22Rv1 (cell line): ENCODE measurements around the gene ZNF581.

Experiments
- ZFX ChIP-seq: fragments of 450-650 bp; IDR thresholded peaks from 2 replicates; pipeline ENCODE4 v1.6.1; 2017; ENCODE audit warnings: antibody characterized with exemption, borderline replicate concordance
- TF ChIP-seq, protein P1 (sequence below): fragments of 450-650 bp; IDR thresholded peaks from 2 replicates; pipeline ENCODE4 v1.5.1; 2017; ENCODE audit warnings: mild to moderate bottlenecking

DNA sequence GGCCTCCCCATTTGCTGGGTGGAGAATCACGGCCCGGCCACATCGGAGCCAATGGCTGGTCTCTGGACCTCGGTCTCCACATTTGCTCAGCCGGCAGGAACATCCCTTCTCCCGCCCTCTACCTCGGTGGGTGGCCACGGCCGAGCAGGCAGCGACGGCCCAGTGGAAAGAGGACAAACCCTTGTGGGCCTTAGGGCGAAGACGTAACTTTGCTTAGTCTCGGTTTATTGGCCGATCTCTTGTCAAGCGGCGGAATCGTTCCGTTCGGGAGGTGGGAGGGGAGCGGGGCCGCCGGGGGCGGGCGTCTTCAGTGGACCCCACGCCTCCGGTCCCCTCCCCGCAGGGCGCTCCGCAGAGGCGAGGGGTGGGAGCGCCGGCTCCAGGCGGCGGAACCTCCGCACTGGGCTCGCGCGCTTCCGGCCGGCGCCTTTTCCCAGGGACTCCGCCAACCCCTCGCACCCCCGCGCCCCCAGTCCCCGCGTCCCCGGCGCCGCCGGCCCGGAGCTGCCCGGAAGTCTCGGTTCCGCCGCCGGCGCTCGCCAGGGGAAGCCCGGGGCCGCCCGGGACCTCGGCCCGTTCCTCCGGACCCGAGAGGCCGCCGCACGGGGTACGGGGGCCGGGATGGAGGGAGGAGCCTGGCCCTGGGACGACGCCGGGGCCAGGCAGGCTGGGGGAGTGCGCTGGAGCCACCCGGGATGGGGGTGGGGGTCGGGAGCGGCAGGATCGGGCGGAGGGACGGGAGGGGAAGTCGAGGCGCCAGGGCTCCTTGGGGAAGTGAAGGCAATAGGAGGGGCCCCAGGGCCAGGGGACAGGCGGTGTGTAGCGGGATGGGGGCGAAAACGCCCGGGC, 2.6 kb upstream of the ZNF581 start, which contains the start of gene ZNF580:
- TF ChIP-seq, protein P1, sequence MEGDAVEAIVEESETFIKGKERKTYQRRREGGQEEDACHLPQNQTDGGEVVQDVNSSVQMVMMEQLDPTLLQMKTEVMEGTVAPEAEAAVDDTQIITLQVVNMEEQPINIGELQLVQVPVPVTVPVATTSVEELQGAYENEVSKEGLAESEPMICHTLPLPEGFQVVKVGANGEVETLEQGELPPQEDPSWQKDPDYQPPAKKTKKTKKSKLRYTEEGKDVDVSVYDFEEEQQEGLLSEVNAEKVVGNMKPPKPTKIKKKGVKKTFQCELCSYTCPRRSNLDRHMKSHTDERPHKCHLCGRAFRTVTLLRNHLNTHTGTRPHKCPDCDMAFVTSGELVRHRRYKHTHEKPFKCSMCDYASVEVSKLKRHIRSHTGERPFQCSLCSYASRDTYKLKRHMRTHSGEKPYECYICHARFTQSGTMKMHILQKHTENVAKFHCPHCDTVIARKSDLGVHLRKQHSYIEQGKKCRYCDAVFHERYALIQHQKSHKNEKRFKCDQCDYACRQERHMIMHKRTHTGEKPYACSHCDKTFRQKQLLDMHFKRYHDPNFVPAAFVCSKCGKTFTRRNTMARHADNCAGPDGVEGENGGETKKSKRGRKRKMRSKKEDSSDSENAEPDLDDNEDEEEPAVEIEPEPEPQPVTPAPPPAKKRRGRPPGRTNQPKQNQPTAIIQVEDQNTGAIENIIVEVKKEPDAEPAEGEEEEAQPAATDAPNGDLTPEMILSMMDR: no peak
- no peak for TF ChIP-seq ZFX
